Liver (tissue), 9 donors: ENCODE measurements around the gene CAVIN1. TPM values are rescaled to one million over a fixed set of nuclear protein-coding genes. Genes with fewer than 3 reads are reported as not detected.
"Not testable (repeated sequence)": the region's sequence is repeated elsewhere in the genome, so short reads cannot be mapped to it uniquely, and the experiment has no call there.

Experiments used
- DNase-seq: peaks from one replicate; pipeline ENCODE4 v3.0.0-alpha.2; 2017; ENCODE audit warnings: low spot score
- H3K27ac ChIP-seq, 2 donors: one replicate each; pipeline ENCODE4 v1.7.0; 2013; ENCODE audit warnings: inconsistent platforms in 2 of 2, low read length in 2 of 2, control low read depth in 1 of 2, low read depth in 1 of 2, mild to moderate bottlenecking in 1 of 2
- H3K27me3 ChIP-seq, 4 donors: one replicate each; pipeline versions ENCODE4 v1.6.1 to v1.7.0; 2013; ENCODE audit warnings: low read length in 3 of 4, inconsistent platforms in 1 of 4, mild to moderate bottlenecking in 1 of 4, moderate library complexity in 1 of 4; ENCODE audit not compliant: control insufficient read depth in 4 of 4, insufficient read depth in 4 of 4
- H3K36me3 ChIP-seq, 4 donors: one replicate each; pipeline versions ENCODE4 v1.6.1 to v1.7.0; 2013; ENCODE audit warnings: low read length in 3 of 4, mild to moderate bottlenecking in 3 of 4, low read depth in 1 of 4, moderate library complexity in 1 of 4; ENCODE audit not compliant: control insufficient read depth in 4 of 4, insufficient read depth in 3 of 4
- H3K4me1 ChIP-seq, 4 donors: one replicate each; pipeline versions ENCODE4 v1.6.1 to v1.7.0; 2013; ENCODE audit warnings: low read length in 3 of 4, mild to moderate bottlenecking in 3 of 4, moderate library complexity in 1 of 4; ENCODE audit not compliant: control insufficient read depth in 4 of 4, insufficient read depth in 4 of 4
- H3K4me3 ChIP-seq, 3 donors: one replicate each; pipeline versions ENCODE4 v1.6.1 to v1.7.0; 2013; ENCODE audit warnings: low read length in 3 of 3, control low read depth in 1 of 3, low read depth in 1 of 3, mild to moderate bottlenecking in 1 of 3
- H3K9ac ChIP-seq, 2 donors: one replicate each; pipeline ENCODE4 v1.7.0; 2013; ENCODE audit warnings: low read length in 2 of 2, mild to moderate bottlenecking in 2 of 2, moderate library complexity in 2 of 2, control low read depth in 1 of 2, low read depth in 1 of 2
- H3K9me3 ChIP-seq, 4 donors: one replicate each; pipeline versions ENCODE4 v1.6.1 to v1.7.0; 2013; ENCODE audit warnings: low read length in 3 of 4; ENCODE audit not compliant: control insufficient read depth in 4 of 4
- ATF3 ChIP-seq: IDR thresholded peaks from 2 replicates; pipeline ENCODE4 v1.6.1; 2016; ENCODE audit warnings: antibody characterized with exemption
- EGR1 ChIP-seq, 2 donors: IDR thresholded peaks; 2 replicates each; pipeline ENCODE4 v1.6.1; 2016 to 2018; ENCODE audit warnings: antibody characterized with exemption in 2 of 2, low read depth in 2 of 2
- FOXA2 ChIP-seq: IDR thresholded peaks from 2 replicates; pipeline ENCODE4 v1.6.1; 2016; ENCODE audit warnings: antibody characterized with exemption
- GABPA ChIP-seq, 2 donors: IDR thresholded peaks in 1 of 2; conservative IDR thresholded peaks in 1 of 2; 2 replicates each; pipeline ENCODE4 v1.6.1; 2016; ENCODE audit warnings: antibody characterized with exemption in 2 of 2, mild to moderate bottlenecking in 1 of 2, moderate library complexity in 1 of 2
- HNF4G ChIP-seq: IDR thresholded peaks from 2 replicates; pipeline ENCODE4 v1.6.1; 2016; ENCODE audit warnings: antibody characterized with exemption
- JUND ChIP-seq, 2 donors: IDR thresholded peaks; 2 replicates each; pipeline ENCODE4 v1.6.1; 2016; ENCODE audit warnings: antibody characterized with exemption in 2 of 2
- NR2F2 ChIP-seq: IDR thresholded peaks from 2 replicates; pipeline ENCODE4 v1.6.1; 2016; ENCODE audit warnings: antibody characterized with exemption
- RAD21 ChIP-seq, 2 donors: IDR thresholded peaks; 2 replicates each; pipeline ENCODE4 v1.6.1; 2016; ENCODE audit warnings: antibody characterized with exemption in 2 of 2, mild to moderate bottlenecking in 2 of 2
- RXRA ChIP-seq, 2 donors: IDR thresholded peaks; 2 replicates each; pipeline ENCODE4 v1.6.1; 2017 to 2018; ENCODE audit warnings: antibody characterized with exemption in 2 of 2, mild to moderate bottlenecking in 1 of 2
- YY1 ChIP-seq: IDR thresholded peaks from 2 replicates; pipeline ENCODE4 v1.6.1; 2016; ENCODE audit warnings: antibody characterized with exemption, mild to moderate bottlenecking
- WGBS: extraction: QIAGEN DNeasy Blood & Tissue Kit; methylation state at CpG from one replicate; pipeline ENCODE4 v1.1.7; 2013; 5-methylcytosine and 5-hydroxymethylcytosine counted together
- polyA plus RNA-seq, 2 donors: library from polyadenylated mRNA; stranded (reverse) in 1 of 2; unstranded in 1 of 2; fragments of 200-250 nt in 1 of 2; fragments of >200 nt in 1 of 2; fragmentation: Nextera tagmentation in 1 of 2; extraction: Ambion mirVana in 1 of 2; gene quantifications; one replicate each; pipeline versions ENCODE4 v1.2.1 to v1.2.3, GENCODE V29; 2013 to 2015
- total RNA-seq, 2 donors: library from RNA; depleted of rRNA; stranded (reverse); fragments of >200 nt; gene quantifications; one replicate each; pipeline ENCODE4 v1.2.3, GENCODE V29; 2014
- TF ChIP-seq, protein P1 (sequence below): IDR thresholded peaks from 2 replicates; pipeline ENCODE4 v1.6.1; 2016; ENCODE audit warnings: antibody characterized with exemption
- TF ChIP-seq, protein P2 (sequence below): IDR thresholded peaks from 2 replicates; pipeline ENCODE4 v1.6.1; 2016; ENCODE audit warnings: antibody characterized with exemption, mild to moderate bottlenecking
- donor health status: healthy.
- donor health status: healthy.
- donor health status: healthy.
- donor health status: healthy.
- donor health status: healthy.

Gene CAVIN1
- total and polyA plus RNA-seq, 4 donors = 6.5 to 27.0 (median 14.4) TPM

- 50% methylated on average over 6 of the region's 6 CpGs for WGBS
- peaks cover 4 to 12% (median 8%) of the 10 kb centered on the region in 4 donors for H3K4me1 ChIP-seq
- H3K9ac ChIP-seq = no peak overlapping the region
Observed at GRCh38 chr17:42421136-42421506, 1.9 kb downstream of the CAVIN1 start.

GRCh38 chr17:42417981-42418380 lies 5.1 kb downstream of the CAVIN1 start:
- not testable (repeated sequence) for H3K9me3 ChIP-seq, H3K36me3 ChIP-seq, H3K27me3 ChIP-seq, DNase-seq, H3K9ac ChIP-seq, H3K4me3 ChIP-seq, H3K4me1 ChIP-seq, H3K27ac ChIP-seq
- WGBS = 88% methylated on average over 5 of the region's 5 CpGs

More at GRCh38 chr17:42421136-42421506, 1.9 kb downstream of the CAVIN1 start:
- Histone ChIP-seq H3K4me3 (peak overlapping the region in 1 of 3 donors; percentile 57), H3K27me3 (peaks cover 0 to 4% (median 0%) of the 10 kb centered on the region in 4 donors), H3K9me3 (no peaks in the 10 kb centered on the region), H3K27ac (peak overlapping the region; percentile 0 to 74), H3K36me3 (no peaks in the 10 kb centered on the region)
- no peak for DNase-seq
- TF ChIP-seq NR2F2 (no peak), FOXA2 (no peak), RAD21 (IDR thresholded peaks at IDR 0.05) (no peak), ATF3 (no peak), YY1 (no peak), JUND (IDR thresholded peaks at IDR 0.05) (no peak), RXRA (IDR thresholded peaks at IDR 0.05) (no peak), HNF4G (no peak), GABPA (IDR thresholded peaks at IDR 0.05 in 1 of 2, conservative IDR thresholded peaks at IDR 0.05 in 1 of 2) (no peak), EGR1 (IDR thresholded peaks at IDR 0.05; ENCODE audit: low read depth in 2 of 2) (no peak)
- TF ChIP-seq, protein P1, sequence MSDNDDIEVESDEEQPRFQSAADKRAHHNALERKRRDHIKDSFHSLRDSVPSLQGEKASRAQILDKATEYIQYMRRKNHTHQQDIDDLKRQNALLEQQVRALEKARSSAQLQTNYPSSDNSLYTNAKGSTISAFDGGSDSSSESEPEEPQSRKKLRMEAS = no peak

GRCh38 chr17:42414704-42415409 lies 8.2 kb downstream of the CAVIN1 start:
- WGBS = 78% methylated on average over 7 of the region's 7 CpGs
- Histone ChIP-seq H3K27ac (no peak overlapping the region), H3K9me3 (no peaks in the 10 kb centered on the region), H3K4me3 (no peak overlapping the region), H3K36me3 (no peaks in the 10 kb centered on the region), H3K27me3 (no peaks in the 10 kb centered on the region), H3K4me1 (no peaks in the 10 kb centered on the region), H3K9ac (no peak overlapping the region)
- no peak for DNase-seq
- TF ChIP-seq, protein P2, sequence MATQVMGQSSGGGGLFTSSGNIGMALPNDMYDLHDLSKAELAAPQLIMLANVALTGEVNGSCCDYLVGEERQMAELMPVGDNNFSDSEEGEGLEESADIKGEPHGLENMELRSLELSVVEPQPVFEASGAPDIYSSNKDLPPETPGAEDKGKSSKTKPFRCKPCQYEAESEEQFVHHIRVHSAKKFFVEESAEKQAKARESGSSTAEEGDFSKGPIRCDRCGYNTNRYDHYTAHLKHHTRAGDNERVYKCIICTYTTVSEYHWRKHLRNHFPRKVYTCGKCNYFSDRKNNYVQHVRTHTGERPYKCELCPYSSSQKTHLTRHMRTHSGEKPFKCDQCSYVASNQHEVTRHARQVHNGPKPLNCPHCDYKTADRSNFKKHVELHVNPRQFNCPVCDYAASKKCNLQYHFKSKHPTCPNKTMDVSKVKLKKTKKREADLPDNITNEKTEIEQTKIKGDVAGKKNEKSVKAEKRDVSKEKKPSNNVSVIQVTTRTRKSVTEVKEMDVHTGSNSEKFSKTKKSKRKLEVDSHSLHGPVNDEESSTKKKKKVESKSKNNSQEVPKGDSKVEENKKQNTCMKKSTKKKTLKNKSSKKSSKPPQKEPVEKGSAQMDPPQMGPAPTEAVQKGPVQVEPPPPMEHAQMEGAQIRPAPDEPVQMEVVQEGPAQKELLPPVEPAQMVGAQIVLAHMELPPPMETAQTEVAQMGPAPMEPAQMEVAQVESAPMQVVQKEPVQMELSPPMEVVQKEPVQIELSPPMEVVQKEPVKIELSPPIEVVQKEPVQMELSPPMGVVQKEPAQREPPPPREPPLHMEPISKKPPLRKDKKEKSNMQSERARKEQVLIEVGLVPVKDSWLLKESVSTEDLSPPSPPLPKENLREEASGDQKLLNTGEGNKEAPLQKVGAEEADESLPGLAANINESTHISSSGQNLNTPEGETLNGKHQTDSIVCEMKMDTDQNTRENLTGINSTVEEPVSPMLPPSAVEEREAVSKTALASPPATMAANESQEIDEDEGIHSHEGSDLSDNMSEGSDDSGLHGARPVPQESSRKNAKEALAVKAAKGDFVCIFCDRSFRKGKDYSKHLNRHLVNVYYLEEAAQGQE = no peak
